CD14-positive monocyte (primary cell): ENCODE results near the gene OS9. TPM values are rescaled to one million over a fixed set of nuclear protein-coding genes. Genes with fewer than 3 reads are reported as not detected.

Source experiments
- DNase-seq, 3 donors: peaks; one replicate each; pipeline ENCODE4 v3.0.0-alpha.2; 2011 to 2022
- H2AFZ ChIP-seq: 2 replicates; pipeline ENCODE4 v1.6.0; 2012; ENCODE audit warnings: mild to moderate bottlenecking, low read depth, low read length, inconsistent platforms; ENCODE audit not compliant: insufficient read depth, poor library complexity, severe bottlenecking
- H3K27ac ChIP-seq, 2 donors: 1 replicate in 1 of 2; 2 replicates in 1 of 2; pipeline ENCODE4 v1.5.1; 2012 to 2013; ENCODE audit warnings: low read length in 2 of 2, control low read depth in 1 of 2, inconsistent platforms in 1 of 2, low read depth in 1 of 2, mild to moderate bottlenecking in 1 of 2
- H3K27me3 ChIP-seq, 2 donors: one replicate each; pipeline versions ENCODE4 v1.6.0 to v1.6.1; 2011 to 2013; ENCODE audit warnings: low read length in 2 of 2; ENCODE audit not compliant: control insufficient read depth in 2 of 2, insufficient read depth in 2 of 2
- H3K36me3 ChIP-seq, 2 donors: replicated peaks in 1 of 2; 1 replicate in 1 of 2; 2 replicates in 1 of 2; pipeline versions ENCODE4 v1.5.1 to v1.6.1; 2012 to 2013; ENCODE audit warnings: low read length in 2 of 2, control low read depth in 1 of 2, inconsistent platforms in 1 of 2, mild to moderate bottlenecking in 1 of 2; ENCODE audit not compliant: insufficient read depth in 2 of 2, control insufficient read depth in 1 of 2
- H3K4me1 ChIP-seq, 2 donors: 1 replicate in 1 of 2; 2 replicates in 1 of 2; pipeline versions ENCODE4 v1.5.1 to v1.6.1; 2012 to 2013; ENCODE audit warnings: low read length in 2 of 2, control low read depth in 1 of 2, inconsistent platforms in 1 of 2, mild to moderate bottlenecking in 1 of 2, moderate library complexity in 1 of 2; ENCODE audit not compliant: insufficient read depth in 2 of 2, control insufficient read depth in 1 of 2
- H3K4me2 ChIP-seq: replicated peaks from 2 replicates; pipeline ENCODE3; 2012; ENCODE audit warnings: low read length, moderate library complexity, mild to moderate bottlenecking; ENCODE audit not compliant: poor library complexity, severe bottlenecking; ENCODE audit errors: extremely low read depth
- H3K4me3 ChIP-seq, 3 experiments: fragments of 200-600 bp in 1 of 3; sonication (generic) in 1 of 3; replicated peaks in 1 of 3; 1 replicate in 2 of 3; 2 replicates in 1 of 3; pipeline ENCODE4 v1.5.1; 2011 to 2013; ENCODE audit warnings: low read length in 3 of 3, mild to moderate bottlenecking in 3 of 3, control low read depth in 2 of 3, low read depth in 2 of 3, inconsistent platforms in 1 of 3, moderate library complexity in 1 of 3
- H3K79me2 ChIP-seq: 2 replicates; pipeline ENCODE4 v1.6.0; 2012; ENCODE audit warnings: mild to moderate bottlenecking, control low read depth, inconsistent platforms, low read length, moderate library complexity; ENCODE audit not compliant: insufficient read depth
- H3K9ac ChIP-seq: 2 replicates; pipeline ENCODE4 v1.6.0; 2017; ENCODE audit warnings: low read length, mild to moderate bottlenecking; ENCODE audit not compliant: insufficient read depth, poor library complexity, severe bottlenecking
- H3K9me3 ChIP-seq, 2 donors: replicated peaks in 1 of 2; 1 replicate in 1 of 2; 2 replicates in 1 of 2; pipeline versions ENCODE4 v1.5.1 to v1.6.1; 2012 to 2013; ENCODE audit warnings: low read length in 2 of 2, control low read depth in 1 of 2; ENCODE audit not compliant: control insufficient read depth in 1 of 2, insufficient read depth in 1 of 2
- H4K20me1 ChIP-seq: 2 replicates; pipeline ENCODE4 v1.6.0; 2012; ENCODE audit warnings: mild to moderate bottlenecking, low read length, control low read depth, moderate library complexity; ENCODE audit not compliant: insufficient read depth
- H3K27ac Mint-ChIP-seq, 7 donors: one replicate each; pipeline ENCODE4 v1.8.0; 2020; ENCODE audit warnings: mild to moderate bottlenecking in 7 of 7, mixed read lengths in 7 of 7, moderate library complexity in 6 of 7, inconsistent platforms in 2 of 7
- H3K27me3 Mint-ChIP-seq, 3 donors: one replicate each; pipeline ENCODE4 v1.8.0; 2021 to 2022; ENCODE audit warnings: low read depth in 3 of 3, mild to moderate bottlenecking in 3 of 3, mixed read lengths in 3 of 3, moderate library complexity in 3 of 3, inconsistent platforms in 1 of 3
- H3K36me3 Mint-ChIP-seq, 2 donors: one replicate each; pipeline ENCODE4 v1.8.0; 2020; ENCODE audit warnings: mixed read lengths in 2 of 2, inconsistent platforms in 1 of 2, mild to moderate bottlenecking in 1 of 2
- H3K4me1 Mint-ChIP-seq: one replicate; pipeline ENCODE4 v1.8.0; 2020; ENCODE audit warnings: mild to moderate bottlenecking, mixed read lengths
- H3K4me3 Mint-ChIP-seq, 2 donors: one replicate each; pipeline ENCODE4 v1.8.0; 2020; ENCODE audit warnings: mild to moderate bottlenecking in 2 of 2, mixed read lengths in 2 of 2, moderate library complexity in 1 of 2
- H3K9me3 Mint-ChIP-seq, 7 donors: one replicate each; pipeline ENCODE4 v1.8.0; 2020 to 2022; ENCODE audit warnings: mixed read lengths in 7 of 7, mild to moderate bottlenecking in 6 of 7, moderate library complexity in 6 of 7, inconsistent platforms in 2 of 7
- WGBS: methylation state at CpG from one replicate; pipeline ENCODE4 v1.1.5; 2013; ENCODE audit warnings: missing lambda C conversion rate; ENCODE audit not compliant: insufficient coverage; 5-methylcytosine and 5-hydroxymethylcytosine counted together
- intact Hi-C, 2 donors: fragments of 100-400 bp; cut with micrococcal nuclease; formaldehyde crosslinking; loops; one replicate each; pipeline versions ENCODE4 v1.15.0 to v1.15.1; 2023
- polyA plus RNA-seq, 3 donors: library from polyadenylated mRNA; depleted of rRNA in 1 of 3; unstranded in 2 of 3; stranded (reverse) in 1 of 3; fragments of 300-500 nt in 2 of 3; fragments of >200 nt in 1 of 3; fragmentation: Illumina TruSeq in 2 of 3; gene quantifications; 1 replicate in 2 of 3; 2 replicates in 1 of 3; pipeline ENCODE4 v1.2.3, GENCODE V29; 2012 to 2021
- TF ChIP-seq, protein P1 (sequence below): fragments of 200-600 bp; IDR thresholded peaks from one replicate; pipeline ENCODE4 v1.8.0; 2022; ENCODE audit warnings: antibody characterized with exemption, mild to moderate bottlenecking

OS9 gene
- polyA plus RNA-seq, 3 donors: 90.9 to 484 (median 128) TPM

DNA sequence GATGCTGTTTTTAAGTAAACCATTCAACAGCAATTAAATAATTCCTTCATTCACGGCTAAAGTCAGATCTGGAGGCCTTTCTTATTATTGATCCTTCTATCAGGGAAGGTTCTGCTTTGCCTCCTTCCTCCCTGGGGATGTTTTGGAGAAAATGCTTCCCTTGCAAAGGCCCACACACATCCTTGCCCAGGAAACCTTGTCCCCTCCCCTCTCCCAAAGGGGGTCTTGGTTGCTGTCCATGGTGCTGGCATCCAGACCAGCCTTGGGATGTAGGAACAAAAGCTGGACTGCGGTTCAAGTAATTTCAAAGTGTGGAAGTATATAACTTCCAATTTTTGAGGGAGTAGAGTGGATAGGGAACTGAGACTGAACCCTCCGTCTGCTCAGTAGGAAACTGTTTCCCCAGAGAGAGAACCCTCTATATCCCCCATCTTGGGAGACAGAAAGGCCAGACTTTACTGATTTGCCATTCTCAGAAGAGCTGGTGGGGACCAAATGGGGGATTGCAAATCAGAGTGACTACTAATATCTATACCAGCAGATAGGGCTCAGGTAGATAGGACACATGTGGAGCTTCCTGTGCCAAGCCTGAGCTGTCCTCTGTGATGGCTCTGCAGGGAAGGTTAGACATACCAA, 66.5 kb downstream of the OS9 start:
- peaks cover 6 to 14% of the 10 kb centered on the region in 2 donors for H3K36me3 ChIP-seq
- no peak overlapping the region for H3K4me3 ChIP-seq
- no peaks in the 10 kb centered on the region for H3K9me3 ChIP-seq
- H3K9ac ChIP-seq: no peak overlapping the region
- DNase-seq: no peak
- peaks cover 17 to 28% of the 10 kb centered on the region in 2 donors for H3K27me3 ChIP-seq
- no peak overlapping the region for H3K27ac ChIP-seq
- H3K4me1 ChIP-seq: peaks cover 25 to 27% of the 10 kb centered on the region in 2 donors
- TF ChIP-seq, protein P1, sequence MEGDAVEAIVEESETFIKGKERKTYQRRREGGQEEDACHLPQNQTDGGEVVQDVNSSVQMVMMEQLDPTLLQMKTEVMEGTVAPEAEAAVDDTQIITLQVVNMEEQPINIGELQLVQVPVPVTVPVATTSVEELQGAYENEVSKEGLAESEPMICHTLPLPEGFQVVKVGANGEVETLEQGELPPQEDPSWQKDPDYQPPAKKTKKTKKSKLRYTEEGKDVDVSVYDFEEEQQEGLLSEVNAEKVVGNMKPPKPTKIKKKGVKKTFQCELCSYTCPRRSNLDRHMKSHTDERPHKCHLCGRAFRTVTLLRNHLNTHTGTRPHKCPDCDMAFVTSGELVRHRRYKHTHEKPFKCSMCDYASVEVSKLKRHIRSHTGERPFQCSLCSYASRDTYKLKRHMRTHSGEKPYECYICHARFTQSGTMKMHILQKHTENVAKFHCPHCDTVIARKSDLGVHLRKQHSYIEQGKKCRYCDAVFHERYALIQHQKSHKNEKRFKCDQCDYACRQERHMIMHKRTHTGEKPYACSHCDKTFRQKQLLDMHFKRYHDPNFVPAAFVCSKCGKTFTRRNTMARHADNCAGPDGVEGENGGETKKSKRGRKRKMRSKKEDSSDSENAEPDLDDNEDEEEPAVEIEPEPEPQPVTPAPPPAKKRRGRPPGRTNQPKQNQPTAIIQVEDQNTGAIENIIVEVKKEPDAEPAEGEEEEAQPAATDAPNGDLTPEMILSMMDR: no peak
- no peaks in the 10 kb centered on the region for H4K20me1 ChIP-seq
- no peaks in the 10 kb centered on the region for H3K79me2 ChIP-seq
- no CpG with 5 or more reads among the region's 3 CpGs for WGBS
- peaks cover 26% of the 10 kb centered on the region for H3K4me1 Mint-ChIP-seq
- peaks cover 14% of the 10 kb centered on the region in 2 donors for H3K36me3 Mint-ChIP-seq
- H3K27me3 Mint-ChIP-seq: peaks cover 25 to 27% (median 26%) of the 10 kb centered on the region in 3 donors
- H3K27ac Mint-ChIP-seq: no peak overlapping the region
- H2AFZ ChIP-seq: no peak overlapping the region
- no peak overlapping the region for H3K4me3 Mint-ChIP-seq
- intact Hi-C loops: no loop called here
- peaks cover 0 to 8% (median 5%) of the 10 kb centered on the region in 7 donors for H3K9me3 Mint-ChIP-seq
- H3K4me2 ChIP-seq: no peak overlapping the region

DNA sequence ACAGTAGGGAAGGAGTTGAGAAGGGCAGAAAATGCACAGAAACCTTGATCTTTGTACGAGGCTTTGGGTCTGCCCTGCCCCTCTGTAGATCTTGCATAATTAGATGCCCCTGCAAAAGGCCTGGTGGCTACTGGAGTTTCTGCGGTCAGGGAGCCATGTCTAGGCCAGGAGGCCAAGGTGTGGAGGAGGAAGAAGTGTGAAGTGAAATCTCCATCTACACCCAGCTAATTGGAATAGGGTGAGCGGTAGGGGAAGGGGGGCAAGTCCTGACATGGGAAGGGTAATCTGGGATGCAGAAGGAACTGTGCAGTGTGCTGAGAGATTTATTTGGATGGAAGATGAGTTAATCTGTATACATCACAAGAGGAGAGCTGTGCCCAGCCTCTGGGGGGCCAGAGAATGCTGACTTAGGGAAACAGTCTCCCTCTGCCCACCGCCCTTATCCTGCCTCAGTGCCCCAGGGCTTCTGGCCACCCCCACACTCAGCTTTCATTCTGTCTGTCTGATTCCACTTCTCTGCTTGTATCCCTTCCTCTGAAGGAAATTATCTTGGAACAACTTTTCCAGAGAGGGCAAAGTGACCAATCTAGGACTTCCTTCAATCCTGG, 67.6 kb downstream of the OS9 start:
- Mint-ChIP-seq H3K9me3 (peaks cover 0 to 15% (median 6%) of the 10 kb centered on the region in 7 donors), H3K4me1 (peaks cover 30% of the 10 kb centered on the region), H3K4me3 (no peak overlapping the region), H3K36me3 (peaks cover 14% of the 10 kb centered on the region in 2 donors), H3K27ac (no peak overlapping the region), H3K27me3 (peaks cover 35 to 38% (median 37%) of the 10 kb centered on the region in 3 donors)
- Histone ChIP-seq H3K4me2 (no peak overlapping the region), H4K20me1 (no peaks in the 10 kb centered on the region), H3K79me2 (no peaks in the 10 kb centered on the region), H3K4me3 (no peak overlapping the region), H3K9me3 (peaks cover 0 to 3% of the 10 kb centered on the region in 2 donors), H3K36me3 (peaks cover 6 to 14% of the 10 kb centered on the region in 2 donors), H3K4me1 (peaks cover 28 to 29% of the 10 kb centered on the region in 2 donors), H2AFZ (no peak overlapping the region), H3K9ac (no peak overlapping the region), H3K27ac (no peak overlapping the region), H3K27me3 (peaks cover 27 to 38% of the 10 kb centered on the region in 2 donors)
- no peak for DNase-seq
- TF ChIP-seq, protein P1: no peak
- 100% methylated on average over 2 of the region's 4 CpGs for WGBS
- intact Hi-C loops: no loop called here
